Measurements from ENCODE around the gene CNTN1.

- TF ChIP-seq CTCF (IDR thresholded peaks at IDR 0.05) (no peak), EZH2 (IDR thresholded peaks at IDR 0.05; ENCODE audit: borderline replicate concordance, insufficient read depth, low read depth, low read length, poor library complexity, severe bottlenecking) (no peak)
Observed at GRCh38 chr12:41058266-41058665, 366.0 kb downstream of the CNTN1 start.
